ENCODE measurements around the gene LRRK1.

Gene LRRK1

GRCh38 chr15:100918034-100918689 lies 995 bp upstream of the LRRK1 start:
- DNase-seq: peak; percentile 58

- no peak for DNase-seq
Observed at GRCh38 chr15:100919481-100920405, 586 bp downstream of the LRRK1 start.

GRCh38 chr15:100920516-100921135 lies 1.5 kb downstream of the LRRK1 start:
- DNase-seq: no peak

- DNase-seq: no peak
Observed at GRCh38 chr15:100922192-100923040, 3.3 kb downstream of the LRRK1 start.

- no peak for DNase-seq
Observed at GRCh38 chr15:100923076-100923475, 3.9 kb downstream of the LRRK1 start.

GRCh38 chr15:100923902-100924301 lies 4.7 kb downstream of the LRRK1 start:
- no peak for DNase-seq

GRCh38 chr15:100924436-100924835 lies 5.3 kb downstream of the LRRK1 start:
- DNase-seq: no peak

GRCh38 chr15:100925480-100925879 lies 6.3 kb downstream of the LRRK1 start:
- no peak for DNase-seq

- no peak for DNase-seq
Observed at GRCh38 chr15:100926258-100926657, 7.1 kb downstream of the LRRK1 start.

- DNase-seq: no peak
Observed at GRCh38 chr15:100926971-100927756, 8.0 kb downstream of the LRRK1 start.

- no peak for DNase-seq
Observed at GRCh38 chr15:100928632-100929280, 9.6 kb downstream of the LRRK1 start.

GRCh38 chr15:100929641-100930042 lies 10.5 kb downstream of the LRRK1 start:
- no peak for DNase-seq

- DNase-seq: no peak
Observed at GRCh38 chr15:100930306-100930848, 11.2 kb downstream of the LRRK1 start.

GRCh38 chr15:100931143-100931890 lies 12.2 kb downstream of the LRRK1 start:
- no peak for DNase-seq

- no peak for DNase-seq
Observed at GRCh38 chr15:100932676-100933348, 13.7 kb downstream of the LRRK1 start.

GRCh38 chr15:100934166-100934565 lies 15.0 kb downstream of the LRRK1 start:
- DNase-seq: no peak

- no peak for DNase-seq
Observed at GRCh38 chr15:100934726-100935125, 15.6 kb downstream of the LRRK1 start.

GRCh38 chr15:100937171-100937570 lies 18.0 kb downstream of the LRRK1 start:
- no peak for DNase-seq

- no peak for DNase-seq
Observed at GRCh38 chr15:100939791-100940190, 20.6 kb downstream of the LRRK1 start.
